ENCODE results near the gene CHID1. TPM values are rescaled to one million over a fixed set of nuclear protein-coding genes. Genes with fewer than 3 reads are reported as not detected.

CHID1 gene
- total RNA-seq, 1 donor from 2014 or later = 74.6 TPM

- no peak for FAIRE-seq
- H3K9me3 ChIP-seq (ENCODE audit: insufficient read depth, low read depth, low read length) = no peaks in the 10 kb centered on the region
- H3K4me3 Mint-ChIP-seq (ENCODE audit: unreplicated experiment) = no peak overlapping the region
- no peak for DNase-seq (ENCODE audit: low read depth)
- no peaks in the 10 kb centered on the region for H3K27me3 Mint-ChIP-seq (ENCODE audit: low read depth, unreplicated experiment)
- H3K36me3 Mint-ChIP-seq (ENCODE audit: low read depth, unreplicated experiment) = peaks cover 2% of the 10 kb centered on the region
- no peaks in the 10 kb centered on the region for H3K79me2 ChIP-seq (ENCODE audit: insufficient read depth, low read length)
- peaks cover 17% of the 10 kb centered on the region for H3K4me1 ChIP-seq (ENCODE audit: insufficient read depth, low read length)
- no peaks in the 10 kb centered on the region for H3K27me3 ChIP-seq (ENCODE audit: insufficient read depth, low read length)
- H3K27ac ChIP-seq (ENCODE audit: low read depth, low read length) = no peak overlapping the region
- H4K20me1 ChIP-seq (ENCODE audit: insufficient read depth, low read length) = peaks cover 24% of the 10 kb centered on the region
- H3K4me3 ChIP-seq (ENCODE audit: insufficient read depth, low read depth, low read length) = no peak overlapping the region
- H3K9ac ChIP-seq (ENCODE audit: low read length) = no peak overlapping the region
- no peaks in the 10 kb centered on the region for H3K36me3 ChIP-seq (ENCODE audit: insufficient read depth, low read length)
- no peak overlapping the region for H2AFZ ChIP-seq (ENCODE audit: low read depth, low read length)
- no peak overlapping the region for H3K4me2 ChIP-seq (ENCODE audit: low read length)
- H3K27ac Mint-ChIP-seq (ENCODE audit: unreplicated experiment) = no peak overlapping the region
- H3K4me1 Mint-ChIP-seq (ENCODE audit: low read depth, unreplicated experiment) = peaks cover 2% of the 10 kb centered on the region
- no peaks in the 10 kb centered on the region for H3K9me3 Mint-ChIP-seq (ENCODE audit: unreplicated experiment)
- no peak for TF ChIP-seq CTCF (IDR thresholded peaks at IDR 0.05; ENCODE audit: insufficient read depth, low read depth, low read length)
- TF ChIP-seq EZH2 (IDR thresholded peaks at IDR 0.05; ENCODE audit: insufficient read depth, low read length) = no peak
Measured at GRCh38 chr11:863910-864827, 46.4 kb downstream of the CHID1 start.

- Histone ChIP-seq H2AFZ (ENCODE audit: low read depth, low read length) (no peak overlapping the region), H3K79me2 (ENCODE audit: insufficient read depth, low read length) (no peaks in the 10 kb centered on the region), H3K27ac (ENCODE audit: low read depth, low read length) (no peak overlapping the region), H3K36me3 (ENCODE audit: insufficient read depth, low read length) (no peaks in the 10 kb centered on the region), H3K4me3 (ENCODE audit: insufficient read depth, low read depth, low read length) (no peak overlapping the region), H3K4me2 (ENCODE audit: low read length) (no peak overlapping the region), H3K27me3 (ENCODE audit: insufficient read depth, low read length) (no peaks in the 10 kb centered on the region), H3K9ac (ENCODE audit: low read length) (no peak overlapping the region), H3K4me1 (ENCODE audit: insufficient read depth, low read length) (peaks cover 17% of the 10 kb centered on the region), H3K9me3 (ENCODE audit: insufficient read depth, low read depth, low read length) (no peaks in the 10 kb centered on the region), H4K20me1 (ENCODE audit: insufficient read depth, low read length) (peaks cover 29% of the 10 kb centered on the region)
- H3K9me3 Mint-ChIP-seq (ENCODE audit: unreplicated experiment) = no peaks in the 10 kb centered on the region
- H3K27ac Mint-ChIP-seq (ENCODE audit: unreplicated experiment) = no peak overlapping the region
- peaks cover 2% of the 10 kb centered on the region for H3K4me1 Mint-ChIP-seq (ENCODE audit: low read depth, unreplicated experiment)
- H3K4me3 Mint-ChIP-seq (ENCODE audit: unreplicated experiment) = no peak overlapping the region
- TF ChIP-seq CTCF (IDR thresholded peaks at IDR 0.05; ENCODE audit: insufficient read depth, low read depth, low read length) = no peak
- no peak for TF ChIP-seq EZH2 (IDR thresholded peaks at IDR 0.05; ENCODE audit: insufficient read depth, low read length)
- DNase-seq (ENCODE audit: low read depth) (no peak), FAIRE-seq (no peak)
- H3K36me3 Mint-ChIP-seq (ENCODE audit: low read depth, unreplicated experiment) = no peaks in the 10 kb centered on the region
- no peaks in the 10 kb centered on the region for H3K27me3 Mint-ChIP-seq (ENCODE audit: low read depth, unreplicated experiment)
Measured at GRCh38 chr11:863023-863909, 47.3 kb downstream of the CHID1 start.

Measured in astrocyte (in vitro differentiated cells and primary cell).